GM21619 (cell line): Measurements from ENCODE around the gene CREB3L4.
"Not testable (repeated sequence)": the region's sequence is repeated elsewhere in the genome, so short reads cannot be mapped to it uniquely, and the experiment has no call there.

Experiments
- ATAC-seq: cut with Tn5 transposase; IDR thresholded peaks from one replicate; pipeline ENCODE4 v1.9.1; 2021; ENCODE audit not compliant: unreplicated experiment

The CREB3L4 gene

DNA sequence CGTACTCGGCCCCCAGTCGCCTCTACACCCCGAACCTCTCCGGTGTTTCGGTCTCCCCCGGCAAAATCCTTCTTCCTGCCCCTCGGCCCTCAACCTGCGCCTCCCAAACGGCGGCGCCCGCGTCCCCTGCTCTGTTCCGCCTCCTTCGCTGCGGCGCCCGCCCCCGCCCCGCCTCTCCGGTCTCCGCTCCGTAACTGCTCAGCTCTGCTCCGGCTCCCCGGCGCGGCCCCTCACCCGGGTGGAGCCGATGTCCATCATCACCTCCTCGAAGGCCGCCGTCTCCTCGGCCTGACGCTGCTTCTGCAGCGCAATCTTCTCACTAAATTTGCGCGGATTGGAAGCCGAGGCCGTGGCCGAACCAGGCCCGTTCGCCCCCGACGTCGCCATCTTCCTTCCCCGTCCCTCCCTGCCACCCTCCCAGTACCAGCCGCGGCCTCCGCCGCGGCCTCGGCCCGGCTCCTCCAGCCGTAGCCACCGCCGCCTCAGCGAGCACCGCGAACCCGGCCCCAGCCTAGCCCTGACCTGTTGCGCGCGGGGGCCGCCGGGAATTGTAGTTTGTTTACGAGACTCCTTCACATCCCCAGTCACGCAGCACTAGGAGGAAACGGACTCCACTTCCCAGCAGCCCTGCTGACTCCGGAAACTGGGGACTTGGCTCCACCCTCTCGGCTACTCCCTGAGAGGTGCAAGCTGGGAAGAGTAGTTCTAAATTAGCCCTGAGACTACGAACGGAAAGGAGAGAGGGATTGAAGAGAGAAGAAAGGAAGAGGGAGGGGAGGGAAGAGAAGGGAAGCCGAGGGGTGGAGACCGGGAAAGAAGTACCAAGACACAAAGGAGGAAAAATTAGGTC is 9.4 kb upstream of the CREB3L4 start, which contains the start of gene CRTC2:
Gene CRTC2 (minus strand): TSS at position 502 of the 850 bp plus-strand sequence. CDS start 115 bp downstream, at position 387.
- ATAC-seq = peak; percentile 72

DNA sequence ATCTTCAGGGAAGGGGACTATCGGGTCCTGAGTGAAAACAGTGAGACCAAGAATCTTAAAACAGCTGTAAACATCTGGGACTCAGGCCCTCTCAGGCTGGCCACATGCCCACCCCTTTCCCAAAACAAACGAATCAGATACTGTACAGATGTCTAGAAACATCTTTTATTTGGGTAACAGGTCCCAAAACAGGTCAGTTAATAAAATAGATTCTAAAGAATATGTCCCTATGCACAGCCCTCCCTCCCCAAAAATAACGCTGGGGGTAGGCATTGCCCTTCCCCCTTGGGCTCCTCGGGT is 8.8 kb upstream of the CREB3L4 start:
- ATAC-seq = no peak

DNA sequence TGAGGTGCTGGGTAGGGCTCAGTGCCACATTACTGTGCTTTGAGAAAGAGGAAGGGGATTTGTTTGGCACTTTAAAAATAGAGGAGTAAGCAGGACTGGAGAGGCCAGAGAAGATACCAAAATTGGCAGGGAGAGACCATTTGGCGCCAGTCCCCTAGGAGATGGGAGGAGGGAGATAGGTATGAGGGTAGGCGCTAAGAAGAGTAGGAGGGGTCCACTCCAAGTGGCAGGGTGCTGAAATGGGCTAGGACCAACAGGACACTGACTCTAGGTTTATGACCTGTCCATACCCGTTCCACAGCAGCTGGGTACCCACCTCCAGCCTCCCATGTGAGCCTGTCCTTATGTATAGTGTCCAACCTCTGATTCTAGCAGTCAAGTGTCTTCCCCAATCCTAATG is 8.2 kb upstream of the CREB3L4 start:
- ATAC-seq = no peak

DNA sequence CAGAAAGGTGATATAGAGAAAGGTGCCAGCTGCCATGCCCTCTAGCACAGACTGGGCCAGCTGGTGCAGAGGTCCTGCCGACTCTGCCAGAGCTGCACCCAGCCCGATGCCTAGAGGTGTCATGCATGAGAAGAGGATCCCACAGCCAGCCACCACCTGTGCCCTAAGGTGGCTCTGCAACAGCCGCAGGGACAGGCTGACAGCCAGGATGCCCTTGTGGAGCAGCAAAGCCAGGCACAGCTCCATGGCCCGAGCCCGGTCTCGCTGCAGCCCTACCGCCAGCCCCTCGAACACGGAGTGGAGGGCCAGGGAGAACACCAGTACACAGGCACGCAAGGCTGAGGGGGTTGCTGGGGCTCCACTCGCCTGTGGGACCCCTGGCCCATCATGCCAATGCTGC is 7.5 kb upstream of the CREB3L4 start:
- no peak for ATAC-seq

DNA sequence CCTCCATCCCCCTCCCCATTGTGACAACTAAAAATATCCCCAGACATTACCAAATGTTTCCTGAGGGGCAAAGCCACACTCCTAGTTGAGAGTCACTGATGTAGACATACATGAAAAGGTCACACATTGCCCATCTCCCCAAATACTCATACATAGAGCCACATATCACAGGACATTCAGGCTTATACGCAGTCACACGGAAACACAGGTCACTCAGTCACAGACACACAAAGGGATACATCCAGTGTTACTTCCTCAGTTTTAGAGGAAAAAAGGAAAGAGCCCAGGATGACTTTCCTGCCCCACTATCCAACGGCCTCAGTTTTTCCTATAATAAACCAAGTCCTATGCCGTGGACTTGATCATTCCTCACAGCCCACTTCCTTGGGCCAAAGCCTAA is 6.3 kb upstream of the CREB3L4 start:
- no peak for ATAC-seq

DNA sequence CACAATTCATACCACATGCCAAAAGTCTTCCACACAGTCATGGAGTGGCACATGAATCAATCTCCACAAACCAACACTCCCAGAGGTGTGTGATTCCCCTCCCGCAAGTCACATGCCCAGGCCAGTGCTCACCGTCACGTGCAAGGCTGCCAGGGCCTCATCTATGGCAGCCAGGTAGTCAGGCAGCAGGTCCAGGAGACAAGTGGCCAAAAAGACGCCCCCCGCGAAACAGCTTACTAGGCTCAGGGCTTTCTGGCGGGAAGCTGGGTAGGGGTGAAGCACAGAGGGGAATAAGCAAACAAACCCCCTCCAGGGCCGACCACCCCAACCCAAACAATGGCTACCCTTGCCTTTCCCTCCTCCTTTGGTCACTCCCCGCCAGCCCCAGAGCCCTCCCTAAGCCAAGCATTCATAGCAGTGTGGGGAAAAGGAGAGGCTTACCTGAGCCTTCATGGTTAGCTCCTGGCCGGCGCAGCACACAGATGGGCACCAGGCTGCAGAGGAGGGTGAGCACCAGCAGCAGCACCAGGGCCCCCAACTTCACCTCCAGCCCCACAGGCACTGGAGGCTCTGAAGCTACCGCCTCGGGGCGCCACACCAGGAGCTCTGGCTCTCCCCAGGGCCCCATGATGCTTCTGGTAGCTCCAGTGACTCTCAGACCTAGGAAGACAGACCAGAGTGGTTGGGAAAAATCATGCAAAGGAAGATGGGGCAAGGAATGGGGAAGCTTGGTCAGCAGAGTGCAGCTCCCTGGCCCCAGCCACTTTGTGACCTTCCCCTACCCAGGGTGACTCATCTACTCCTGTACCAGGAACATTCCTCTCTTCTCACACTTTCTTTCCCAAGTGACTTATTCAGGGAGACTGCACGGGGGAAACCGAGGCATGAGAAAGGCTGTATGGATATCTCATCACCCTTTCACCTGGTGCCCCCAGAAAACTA is 5.3 kb upstream of the CREB3L4 start:
- no peak for ATAC-seq

DNA sequence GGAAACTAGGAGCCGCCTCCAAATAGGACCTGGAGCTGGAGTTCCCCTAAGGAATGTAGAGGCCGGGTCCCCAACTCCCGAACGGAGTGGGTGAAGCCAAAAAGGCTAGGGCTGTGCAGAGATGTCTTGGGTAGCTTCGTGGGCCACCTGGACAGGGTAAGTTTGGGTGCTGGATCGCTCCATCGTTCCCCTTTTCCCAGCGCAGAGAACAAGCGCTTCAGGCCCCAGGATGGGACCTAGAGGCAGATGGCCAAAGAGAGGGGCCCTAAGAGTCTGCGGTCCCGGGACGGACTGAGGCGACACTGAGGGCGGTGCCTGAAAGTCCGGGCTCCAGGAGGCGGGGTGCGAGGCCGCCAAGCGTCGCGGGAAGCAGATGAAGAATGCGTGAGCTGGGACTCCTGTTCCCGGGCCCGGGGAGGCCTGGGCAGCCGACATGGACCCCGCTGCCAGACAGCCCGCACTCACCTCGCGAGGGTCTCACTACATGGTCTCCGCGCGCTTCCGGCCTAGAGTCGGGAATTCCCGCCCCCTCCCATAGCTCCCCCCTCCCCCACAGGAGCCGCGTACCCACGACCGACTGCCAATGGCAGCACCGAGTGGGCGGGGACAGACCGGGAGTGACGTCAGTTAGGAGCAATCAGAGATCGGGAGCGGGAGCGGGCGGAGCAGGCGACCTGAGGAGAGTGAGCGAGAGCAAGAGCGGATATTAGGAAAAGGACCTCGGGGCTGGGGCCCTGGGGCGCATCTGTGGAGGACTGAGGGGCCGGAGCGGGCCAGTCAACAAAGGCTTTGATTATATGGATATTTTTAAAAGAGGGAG is 4.5 kb upstream of the CREB3L4 start, which contains the start of gene SLC39A1:
Gene SLC39A1 (minus strand): TSS at position 508 of the 820 bp plus-strand sequence. CDS start 822 bp downstream, outside the sequence.
- ATAC-seq = peak; percentile 38

DNA sequence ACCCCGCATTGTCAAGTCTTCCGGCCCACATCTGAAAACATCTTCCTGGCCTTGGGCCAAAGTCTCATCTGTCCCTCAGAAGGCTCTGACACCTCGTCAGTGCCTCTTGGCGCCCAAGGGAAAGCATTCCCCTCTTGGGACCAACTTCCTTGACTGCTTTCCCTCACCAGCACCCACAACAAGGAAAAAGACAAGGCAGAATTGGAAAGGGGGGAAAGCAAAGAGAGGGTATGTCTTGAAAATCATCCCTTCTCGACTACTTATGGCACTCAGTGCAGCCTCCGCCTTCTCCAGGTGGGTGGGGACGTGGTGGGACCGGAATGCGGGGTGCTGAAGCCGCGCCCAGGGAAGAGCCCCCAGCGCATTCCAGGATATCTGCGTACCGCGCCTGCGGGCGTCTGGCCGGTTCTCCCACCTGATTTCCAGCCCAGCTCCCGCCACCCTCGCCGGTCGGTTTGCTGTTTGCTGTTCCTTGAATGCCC is 3.8 kb upstream of the CREB3L4 start:
- no peak for ATAC-seq

DNA sequence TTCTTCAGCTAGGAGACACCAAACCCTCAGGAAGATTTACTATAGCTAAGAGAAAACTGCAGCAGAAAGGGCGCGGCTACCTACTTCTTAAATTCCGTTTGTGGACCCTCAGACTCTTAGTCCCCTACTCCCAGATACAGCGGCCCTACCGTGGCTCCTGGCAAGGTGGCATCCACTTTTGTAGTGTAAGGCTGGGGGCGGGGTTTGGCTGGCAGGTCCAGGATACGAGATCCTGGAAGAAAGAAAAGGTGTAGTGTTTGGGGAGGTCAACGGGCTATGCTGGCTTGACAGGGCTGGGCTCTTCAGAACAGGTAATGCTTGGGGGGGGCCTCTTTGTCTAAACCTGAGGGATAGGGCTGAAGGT is 280 bp downstream of the CREB3L4 start:
- no peak for ATAC-seq

DNA sequence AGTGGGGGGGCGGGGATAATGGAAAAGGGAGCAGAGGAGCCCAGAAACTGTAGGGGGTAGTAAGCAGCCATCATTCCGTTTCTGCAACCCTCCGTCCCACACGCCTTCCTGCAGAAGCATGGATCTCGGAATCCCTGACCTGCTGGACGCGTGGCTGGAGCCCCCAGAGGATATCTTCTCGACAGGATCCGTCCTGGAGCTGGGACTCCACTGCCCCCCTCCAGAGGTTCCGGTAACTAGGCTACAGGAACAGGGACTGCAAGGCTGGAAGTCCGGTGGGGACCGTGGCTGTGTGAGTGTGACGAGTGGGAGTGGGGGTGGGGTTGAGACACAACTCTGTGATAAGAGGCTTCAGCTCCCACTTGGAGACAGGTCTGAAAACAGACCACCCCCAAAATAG is 706 bp downstream of the CREB3L4 start:
- no peak for ATAC-seq

DNA sequence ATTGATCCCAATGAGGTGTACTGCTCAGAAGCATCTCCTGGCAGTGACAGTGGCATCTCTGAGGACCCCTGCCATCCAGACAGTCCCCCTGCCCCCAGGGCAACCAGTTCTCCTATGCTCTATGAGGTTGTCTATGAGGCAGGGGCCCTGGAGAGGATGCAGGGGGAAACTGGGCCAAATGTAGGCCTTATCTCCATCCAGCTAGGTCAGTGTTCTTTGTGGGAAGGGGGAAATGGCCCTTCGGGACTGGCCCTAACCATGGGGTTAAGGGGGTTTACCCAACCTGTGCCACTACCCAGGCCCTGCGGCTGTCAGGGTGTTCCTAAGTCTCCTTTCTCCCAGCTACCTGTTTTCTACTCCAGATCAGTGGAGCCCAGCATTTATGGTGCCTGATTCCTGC is 1.3 kb downstream of the CREB3L4 start:
- no peak for ATAC-seq

DNA sequence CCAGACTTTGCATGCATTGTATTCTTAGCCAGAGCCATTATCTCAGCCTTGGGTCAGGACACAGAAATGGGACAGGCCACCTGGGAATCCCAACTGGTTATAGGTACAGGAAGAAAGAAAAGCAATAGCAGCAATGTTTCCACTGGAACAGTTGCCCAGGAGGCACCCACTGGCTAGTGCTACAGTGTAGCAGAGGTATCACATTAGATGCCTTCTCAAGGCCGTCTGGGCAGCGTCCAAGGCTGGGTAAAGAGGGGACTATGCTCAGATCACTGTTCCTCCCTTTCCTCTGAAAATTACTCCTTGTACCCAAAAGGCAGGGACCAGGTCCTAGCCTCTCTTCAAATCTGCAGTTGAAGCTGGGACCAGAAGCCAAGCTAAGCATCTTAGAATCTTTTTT is 2.6 kb downstream of the CREB3L4 start:
- ATAC-seq = no peak

DNA sequence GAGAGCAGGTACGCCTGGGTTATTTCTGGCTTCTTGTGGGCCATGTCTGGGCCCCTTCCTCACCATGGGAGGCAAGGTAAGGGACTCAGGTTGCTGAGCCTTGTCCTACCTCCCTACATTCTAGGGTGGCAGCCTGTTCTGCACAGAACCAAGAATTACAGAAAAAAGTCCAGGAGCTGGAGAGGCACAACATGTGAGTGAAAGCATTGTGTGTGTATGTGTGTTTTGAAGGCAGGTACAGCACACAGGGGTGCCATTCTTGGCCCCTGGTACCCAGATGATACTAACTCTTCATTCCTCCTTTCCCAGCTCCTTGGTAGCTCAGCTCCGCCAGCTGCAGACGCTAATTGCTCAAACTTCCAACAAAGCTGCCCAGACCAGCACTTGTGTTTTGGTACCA is 5.4 kb downstream of the CREB3L4 start:
- ATAC-seq = no peak

DNA sequence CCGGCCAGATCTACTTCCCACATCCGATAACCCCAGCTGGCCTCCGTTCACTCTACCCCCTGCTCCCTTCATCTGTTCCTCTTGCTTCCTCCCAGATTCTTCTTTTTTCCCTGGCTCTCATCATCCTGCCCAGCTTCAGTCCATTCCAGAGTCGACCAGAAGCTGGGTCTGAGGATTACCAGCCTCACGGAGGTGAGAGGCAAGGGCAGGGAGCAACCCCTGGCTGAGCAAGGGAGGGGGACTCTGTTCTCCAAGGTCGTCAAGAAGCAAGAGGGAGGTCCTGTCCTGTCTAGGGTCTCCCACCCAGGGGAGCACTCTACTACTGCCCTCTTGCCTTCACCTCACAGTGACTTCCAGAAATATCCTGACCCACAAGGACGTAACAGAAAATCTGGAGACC is 5.8 kb downstream of the CREB3L4 start:
- no peak for ATAC-seq

DNA sequence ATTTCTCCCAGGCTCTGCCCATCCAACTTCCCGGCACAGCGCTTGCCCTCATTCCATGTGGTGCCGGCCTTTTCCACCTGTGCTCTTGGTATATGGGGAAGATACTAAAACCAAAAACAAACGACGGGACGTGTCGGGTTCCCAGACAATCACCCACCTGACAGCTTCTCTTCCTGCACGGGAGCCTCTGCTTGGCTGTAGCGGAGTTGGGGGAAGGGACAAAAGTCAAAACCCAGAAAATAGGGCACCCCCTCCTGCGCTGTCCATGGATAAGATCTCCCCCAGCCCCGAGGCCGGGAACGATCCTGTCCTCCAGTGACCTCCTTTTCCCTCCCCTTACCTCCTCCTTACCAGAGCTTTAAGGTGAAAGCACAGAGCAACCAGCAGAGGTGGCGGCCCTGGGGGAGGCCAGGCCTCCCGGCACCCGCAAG is 9.1 kb downstream of the CREB3L4 start:
- peak; percentile 7 for ATAC-seq

DNA sequence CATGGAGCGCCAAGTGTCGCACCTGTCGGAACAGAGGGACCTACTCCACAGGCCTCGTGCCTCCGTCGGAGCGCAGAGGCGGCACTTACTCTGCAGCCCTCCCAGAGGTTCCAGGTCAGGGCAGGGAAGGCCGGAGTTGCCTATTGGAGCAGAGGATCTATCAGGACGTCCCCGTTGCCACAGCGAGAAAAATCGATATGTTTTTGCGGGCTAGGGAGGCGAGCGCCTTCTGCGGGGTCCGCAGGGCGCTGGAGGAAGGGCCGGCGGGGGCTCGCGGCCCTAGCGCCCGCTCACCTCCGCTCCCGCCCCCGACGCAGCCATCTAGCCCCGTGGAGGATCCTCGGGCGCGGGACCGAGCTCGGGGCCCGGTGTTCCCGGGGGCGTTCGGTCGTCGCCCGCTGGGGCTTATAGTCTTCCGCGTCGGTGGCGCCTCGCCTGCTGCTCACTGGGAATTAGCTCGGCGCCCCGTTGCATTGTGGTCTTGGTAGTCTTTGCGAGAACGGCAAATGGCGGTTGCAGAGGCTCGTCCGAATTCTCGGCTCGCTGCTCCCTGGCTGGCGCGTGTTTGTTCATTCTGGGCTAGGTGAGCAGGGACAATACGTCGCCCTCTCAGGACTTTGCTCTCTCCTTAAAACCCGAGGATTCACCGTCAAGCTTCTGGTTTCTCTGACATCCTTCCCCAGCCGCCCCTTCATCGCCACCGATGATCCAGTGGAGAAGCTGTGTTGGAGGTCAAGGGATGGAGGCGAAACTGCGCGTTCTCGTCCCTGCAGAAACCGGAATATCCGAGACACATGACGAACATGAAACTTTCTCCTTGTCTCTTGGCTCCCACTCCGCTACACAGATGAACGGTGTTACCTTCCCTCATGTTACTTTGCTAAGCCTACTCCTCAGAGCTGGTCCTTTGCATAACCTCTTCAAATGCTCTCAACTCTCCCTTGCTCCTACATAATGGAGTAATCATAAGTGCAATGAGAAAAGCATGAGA is 9.8 kb downstream of the CREB3L4 start, which contains the start of gene JTB:
Gene JTB (minus strand): TSS at position 425 of the 991 bp plus-strand sequence. CDS start 422 bp downstream, at position 3.
- peak; percentile 76 for ATAC-seq

DNA sequence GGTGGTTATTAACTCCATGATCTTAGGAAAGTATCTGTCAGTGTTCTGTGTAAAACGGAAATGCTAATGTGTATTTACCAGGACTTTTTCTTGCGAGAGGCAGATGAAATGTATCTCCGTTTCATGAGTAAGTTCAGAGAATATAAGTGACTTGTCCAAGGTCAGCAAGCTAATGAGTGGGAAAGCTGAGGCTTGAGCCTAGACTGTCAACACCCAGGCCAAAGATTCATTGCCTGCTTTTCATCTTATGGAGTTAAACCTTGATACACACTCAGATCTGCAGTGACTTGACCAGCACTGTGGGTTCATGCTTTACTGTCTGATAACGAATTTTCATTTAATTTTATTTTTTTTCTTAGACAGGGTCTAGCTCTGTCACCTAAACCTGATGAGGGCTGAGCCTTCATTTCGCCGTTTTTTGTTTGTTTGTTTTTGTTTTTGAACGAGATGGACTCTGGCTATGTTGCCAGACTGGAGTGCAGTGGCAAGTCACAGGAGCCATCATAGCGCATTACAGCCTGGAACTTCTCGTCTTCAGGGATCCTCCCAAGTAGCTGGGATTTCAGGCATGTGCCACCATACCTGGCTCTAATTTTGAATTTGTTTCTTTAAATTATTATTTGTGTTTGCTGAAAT is 10.7 kb downstream of the CREB3L4 start:
- no peak for ATAC-seq

DNA sequence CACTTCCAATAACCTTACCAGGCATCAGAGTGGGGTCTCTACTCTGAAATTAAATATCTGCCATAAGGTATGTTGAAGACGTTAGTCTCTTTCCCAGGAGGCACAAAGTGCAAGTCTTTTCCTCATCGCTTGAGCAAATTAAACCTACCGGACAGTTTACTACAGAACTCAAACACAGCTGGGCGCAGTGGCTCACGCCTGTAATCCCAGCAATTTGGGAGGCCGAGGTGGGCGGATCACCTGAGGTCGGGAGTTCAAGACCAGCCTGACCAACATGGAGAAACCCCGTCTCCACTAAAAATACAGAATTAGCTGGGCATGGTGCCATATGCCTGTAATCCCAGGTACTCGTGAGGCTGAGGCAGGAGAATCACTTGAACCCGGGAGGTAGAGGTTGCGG is 11.4 kb downstream of the CREB3L4 start:
- not testable (repeated sequence) for ATAC-seq

DNA sequence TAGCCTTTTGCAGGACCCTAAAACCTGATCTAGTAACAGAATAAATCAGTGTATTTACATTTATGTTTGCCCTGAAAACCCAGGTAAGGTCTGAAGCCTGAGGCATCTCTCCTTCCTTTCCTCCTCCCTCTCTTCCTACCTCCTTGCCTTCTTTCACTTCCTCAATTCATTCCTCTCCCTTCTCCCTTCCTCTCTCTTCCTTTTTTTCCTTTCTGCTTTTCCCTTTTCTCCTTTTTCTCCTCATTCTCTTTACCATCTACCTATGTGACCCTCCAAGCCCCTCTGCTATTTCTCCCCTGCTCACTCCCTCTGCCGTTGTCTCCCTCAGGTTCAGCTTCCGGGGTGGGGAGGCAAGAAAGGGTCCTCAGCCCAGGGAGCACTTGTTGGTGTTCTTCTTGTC is 14.0 kb downstream of the CREB3L4 start:
- ATAC-seq = not testable (repeated sequence)
